Chondrocyte (in vitro differentiated cells): ENCODE data around the gene HTD2. TPM values are rescaled to one million over a fixed set of nuclear protein-coding genes. Genes with fewer than 3 reads are reported as not detected.

Experiments
- DNase-seq: peaks from one replicate; pipeline ENCODE4 v3.0.0; 2021; ENCODE audit warnings: mixed read lengths, low spot score
- H3K27ac Mint-ChIP-seq: one replicate; pipeline ENCODE4 v1.8.0; 2021; ENCODE audit warnings: mild to moderate bottlenecking, moderate library complexity, mixed read lengths; ENCODE audit not compliant: unreplicated experiment
- H3K27me3 Mint-ChIP-seq: 2 replicates; pipeline ENCODE4 v1.8.0; 2021; ENCODE audit warnings: low read depth, mixed read lengths
- H3K36me3 Mint-ChIP-seq: 2 replicates; pipeline ENCODE4 v1.8.0; 2021; ENCODE audit warnings: low read depth, mixed read lengths
- H3K4me1 Mint-ChIP-seq: 2 replicates; pipeline ENCODE4 v1.8.0; 2021; ENCODE audit warnings: low read depth, mild to moderate bottlenecking, mixed read lengths
- H3K4me3 Mint-ChIP-seq: one replicate; pipeline ENCODE4 v1.8.0; 2021; ENCODE audit warnings: mild to moderate bottlenecking, moderate library complexity, mixed read lengths; ENCODE audit not compliant: unreplicated experiment
- H3K9me3 Mint-ChIP-seq: 2 replicates; pipeline ENCODE4 v1.8.0; 2021; ENCODE audit warnings: low read depth, mixed read lengths
- CTCF ChIP-seq: fragments of 200-600 bp; sonication (generic); IDR thresholded peaks from 2 replicates; pipeline ENCODE4 v1.5.0; 2021; ENCODE audit warnings: antibody characterized with exemption, mild to moderate bottlenecking, moderate library complexity
- long read RNA-seq: library from polyadenylated mRNA; stranded (forward); transcript quantifications from one replicate; pipeline ENCODE4 v2.0.0, GENCODE V29; 2021
- total RNA-seq: library from RNA; stranded (reverse); gene quantifications from 3 replicates; pipeline ENCODE4 v1.2.1, GENCODE V29; 2021

HTD2 gene
- total RNA-seq = 5.0 to 10.9 TPM (median 7.2 TPM) in 3 replicates
- long read RNA-seq, transcript HTD2-201 (5 exons, 1,508 nt) = major isoform, 8 of 9 reads
- long read RNA-seq, partial matches to known transcripts = 0 of 9 reads
- long read RNA-seq, other reads (novel, unspliced or antisense) = 0 of 9 reads

DNA sequence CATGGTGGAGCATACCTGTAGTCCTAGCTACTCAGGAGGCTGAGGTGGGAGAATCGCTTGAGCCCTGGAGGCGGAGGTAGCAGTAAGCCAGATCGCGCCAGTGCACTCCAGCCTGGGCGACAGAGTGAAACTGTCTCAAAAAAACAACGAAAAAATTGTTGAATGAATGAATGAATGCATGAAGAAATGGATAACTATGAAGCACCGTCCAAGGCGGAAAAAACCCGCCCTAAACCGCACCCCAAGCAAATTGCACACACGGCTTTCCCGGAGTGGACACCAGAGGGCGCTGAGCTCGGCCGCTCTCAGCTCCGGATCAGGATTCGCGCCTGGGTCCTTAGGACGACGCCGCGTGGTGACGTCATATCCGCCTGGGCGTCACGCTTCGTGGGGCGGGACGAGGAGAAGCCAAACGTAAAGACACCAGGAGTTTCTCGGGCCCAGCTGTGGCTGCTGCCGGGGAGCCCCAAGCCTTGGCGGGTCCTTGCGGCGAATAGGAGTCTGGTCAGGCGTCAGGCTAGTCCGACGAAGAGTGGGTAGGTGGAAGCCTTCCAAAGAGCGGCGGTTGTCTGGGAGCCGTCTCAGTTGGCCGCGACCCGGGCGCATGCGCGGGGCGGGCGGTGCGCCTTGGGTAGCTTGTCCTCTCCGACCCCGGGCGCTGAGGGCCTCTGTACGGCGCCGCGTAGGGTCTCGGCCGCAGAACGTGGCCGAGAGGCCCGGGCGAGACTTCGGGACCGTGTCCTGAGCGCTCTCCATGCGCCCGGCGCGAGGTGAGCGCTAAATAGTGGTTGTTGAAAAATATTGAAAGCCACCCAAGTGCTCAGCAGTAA, at the start of gene HTD2, which contains the start of gene RPP14:
Gene HTD2, plus strand, starts transcription at position 639 of the 830 bp plus-strand sequence. CDS start 11,094 bp downstream, outside the sequence.
Gene RPP14, plus strand, starts transcription at position 364 of the 830 bp plus-strand sequence. CDS start 4,085 bp downstream, outside the sequence.
- TF ChIP-seq CTCF = peak; percentile 98
- peak; percentile 99 for DNase-seq
- no peaks in the 10 kb centered on the region for H3K9me3 Mint-ChIP-seq

DNA sequence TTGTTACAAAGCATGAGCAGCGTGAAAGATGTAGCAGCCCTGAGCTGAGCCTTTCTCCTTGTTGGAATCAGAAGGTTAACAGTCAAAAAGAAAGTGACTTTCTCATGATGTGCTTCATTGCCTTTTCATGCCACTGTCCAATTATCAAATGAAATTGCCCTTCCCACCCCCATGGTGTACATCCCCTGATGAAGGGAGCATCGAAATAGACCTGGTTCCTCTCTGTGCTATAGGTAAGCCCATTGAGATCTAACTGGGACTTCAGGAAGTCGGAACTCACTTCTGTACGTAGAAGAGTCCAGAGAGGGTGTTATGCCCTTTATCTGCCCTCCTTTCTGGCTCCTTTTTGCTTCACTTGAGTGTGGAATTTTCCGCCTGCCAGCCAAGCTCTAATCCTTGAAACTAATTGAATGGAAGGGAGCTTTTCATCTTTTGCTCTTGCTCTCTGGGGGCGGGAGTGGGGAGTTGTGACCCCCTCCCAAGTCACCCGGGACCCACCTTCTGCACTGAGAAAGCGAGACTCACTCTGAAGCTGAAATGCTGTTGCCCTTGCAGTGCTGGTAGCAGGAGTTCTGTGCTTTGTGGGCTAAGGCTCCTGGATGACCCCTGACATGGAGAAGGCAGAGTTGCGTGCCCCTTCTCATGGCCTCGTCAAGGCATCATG, 47.8 kb upstream of the HTD2 start:
- no peak overlapping the region for H3K4me3 Mint-ChIP-seq
- no peak for TF ChIP-seq CTCF
- H3K27me3 Mint-ChIP-seq = no peaks in the 10 kb centered on the region
- H3K9me3 Mint-ChIP-seq = no peaks in the 10 kb centered on the region
- DNase-seq = no peak
- H3K27ac Mint-ChIP-seq = no peak overlapping the region
- H3K4me1 Mint-ChIP-seq = no peaks in the 10 kb centered on the region
- peaks cover 12% of the 10 kb centered on the region for H3K36me3 Mint-ChIP-seq

More for the DNA sequence above, at the start of gene HTD2, which contains the start of gene RPP14:
- H3K36me3 Mint-ChIP-seq = peaks cover 4% of the 10 kb centered on the region
- peak within 1 kb of the TSS; percentile 100 for H3K27ac Mint-ChIP-seq
- H3K27me3 Mint-ChIP-seq = peaks cover 8% of the 10 kb centered on the region
- peak within 1 kb of the TSS; percentile 84 for H3K4me3 Mint-ChIP-seq
- peaks cover 28% of the 10 kb centered on the region for H3K4me1 Mint-ChIP-seq

GRCh38 chr3:58260261-58260731, 46.0 kb upstream of the HTD2 start:
- Mint-ChIP-seq H3K4me1 (no peaks in the 10 kb centered on the region), H3K9me3 (no peaks in the 10 kb centered on the region), H3K27ac (no peak overlapping the region), H3K36me3 (peaks cover 12% of the 10 kb centered on the region), H3K27me3 (no peaks in the 10 kb centered on the region), H3K4me3 (no peak overlapping the region)
- TF ChIP-seq CTCF = no peak
- no peak for DNase-seq

DNA sequence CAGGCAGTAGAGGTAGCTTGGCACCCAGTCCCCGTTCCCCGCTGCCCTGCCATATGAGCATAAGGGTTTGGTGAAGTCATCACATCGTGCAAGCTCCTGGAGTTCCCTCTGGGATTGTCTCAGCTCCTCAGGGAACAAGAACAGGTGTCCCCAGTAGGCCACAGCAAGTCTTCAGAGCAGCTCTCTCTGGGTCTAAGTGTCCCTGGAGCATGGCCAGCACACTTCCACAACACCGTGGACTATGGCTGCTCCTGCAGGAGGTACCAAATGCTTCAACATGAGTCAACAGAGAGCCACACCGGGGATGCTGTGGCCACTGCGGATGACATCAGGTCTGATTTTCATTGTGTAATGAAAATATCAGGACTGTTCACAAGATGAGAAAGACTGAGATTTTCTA, 45.6 kb upstream of the HTD2 start:
- no peaks in the 10 kb centered on the region for H3K4me1 Mint-ChIP-seq
- no peak for TF ChIP-seq CTCF
- no peaks in the 10 kb centered on the region for H3K27me3 Mint-ChIP-seq
- H3K27ac Mint-ChIP-seq = peak overlapping the region; percentile 41
- H3K4me3 Mint-ChIP-seq = no peak overlapping the region
- no peaks in the 10 kb centered on the region for H3K9me3 Mint-ChIP-seq
- peaks cover 12% of the 10 kb centered on the region for H3K36me3 Mint-ChIP-seq
- no peak for DNase-seq
